PC-9 (cell line): ENCODE data around the gene LAMTOR4. TPM values are rescaled to one million over a fixed set of nuclear protein-coding genes. Genes with fewer than 3 reads are reported as not detected.
A peak's percentile ranks its signal among the peaks of the same experiment; 100 is the strongest.

Source experiments
- BruUV-seq: library from RNA; stranded (reverse); fragments of 400-500 nt; replicated peaks from 2 replicates; lab custom pipeline; 2021; lab: Mats Ljungman, UMichigan
- CTCF ChIA-PET: fragments of 300-600 bp; sonication (Branson Sonifier 250); formaldehyde crosslinking; loops from one replicate; lab custom pipeline; 2022; ENCODE audit warnings: antibody characterized with exemption; lab: Charles Lee
- POLR2A ChIA-PET: fragments of 300-600 bp; sonication (Branson Sonifier 250); formaldehyde crosslinking; loops from one replicate; lab custom pipeline; 2022; ENCODE audit warnings: antibody characterized with exemption; ENCODE audit not compliant: unreplicated experiment; lab: Charles Lee
- DNase-seq, 2 experiments: peaks; one replicate each; pipeline versions ENCODE4 v3.0.0 to v3.0.0-alpha.2; 2015 to 2022; ENCODE audit warnings: mixed read lengths in 1 of 2
- H2AFZ ChIP-seq: fragments of 200-600 bp; sonication (generic); 2 replicates; pipeline ENCODE4 v1.8.1; 2017; ENCODE audit warnings: antibody characterized with exemption
- H3F3A ChIP-seq: fragments of 200-600 bp; sonication (generic); 2 replicates; pipeline ENCODE4 v1.8.1; 2017; ENCODE audit warnings: antibody characterized with exemption, mild to moderate bottlenecking, low read depth; ENCODE audit not compliant: insufficient read depth
- H3K27ac ChIP-seq: fragments of 200-600 bp; sonication (generic); 2 replicates; pipeline ENCODE4 v1.6.1; 2016; ENCODE audit warnings: mixed run types
- H3K27me3 ChIP-seq: fragments of 200-600 bp; sonication (generic); 2 replicates; pipeline ENCODE4 v1.6.1; 2016; ENCODE audit warnings: low read depth, mixed run types; ENCODE audit not compliant: insufficient read depth
- H3K36me3 ChIP-seq: fragments of 200-600 bp; sonication (generic); 2 replicates; pipeline ENCODE4 v1.6.1; 2016; ENCODE audit warnings: low read depth, mixed run types
- H3K4me1 ChIP-seq: fragments of 200-600 bp; sonication (generic); replicated peaks from 2 replicates; pipeline ENCODE4 v1.6.1; 2016; ENCODE audit warnings: mixed run types; ENCODE audit not compliant: insufficient read depth
- H3K4me2 ChIP-seq: fragments of 200-600 bp; sonication (generic); 2 replicates; pipeline ENCODE4 v1.6.1; 2017; ENCODE audit warnings: mixed run types
- H3K4me3 ChIP-seq: fragments of 200-600 bp; sonication (generic); 2 replicates; pipeline ENCODE4 v1.6.1; 2016; ENCODE audit warnings: mixed run types
- H3K79me2 ChIP-seq: fragments of 200-600 bp; sonication (generic); 2 replicates; pipeline ENCODE4 v1.6.1; 2017; ENCODE audit warnings: low read depth, mixed run types
- H3K9me2 ChIP-seq: fragments of 200-600 bp; sonication (generic); 2 replicates; pipeline ENCODE4 v1.8.1; 2017; ENCODE audit warnings: mild to moderate bottlenecking; ENCODE audit not compliant: insufficient read depth
- H3K9me3 ChIP-seq: fragments of 200-600 bp; sonication (generic); 2 replicates; pipeline ENCODE4 v1.8.1; 2016; ENCODE audit warnings: low read depth; ENCODE audit not compliant: insufficient read depth
- H4K20me1 ChIP-seq: fragments of 200-600 bp; sonication (generic); 2 replicates; pipeline ENCODE4 v1.8.1; 2017; ENCODE audit not compliant: insufficient read depth
- EZH2 ChIP-seq: fragments of 200-600 bp; sonication (generic); IDR thresholded peaks from 2 replicates; pipeline ENCODE4 v1.8.0; 2017; ENCODE audit warnings: antibody characterized with exemption, low read depth
- intact Hi-C: fragments of 100-400 bp; cut with micrococcal nuclease; formaldehyde crosslinking; loops from one replicate; pipeline ENCODE4 v1.10.0; 2022; ENCODE audit not compliant: unreplicated experiment
- total RNA-seq: library from RNA; stranded (reverse); gene quantifications from 2 replicates; pipeline ENCODE4 v1.2.3, GENCODE V29; 2021
- TF ChIP-seq, protein P1 (sequence below): fragments of 200-600 bp; sonication (generic); conservative IDR thresholded peaks from 2 replicates; pipeline ENCODE4 v1.6.1; 2017; ENCODE audit warnings: mixed run types, antibody characterized with exemption, mild to moderate bottlenecking, moderate library complexity

Gene LAMTOR4
- total RNA-seq, 1 experiment from 2014 or later: 160 TPM

DNA sequence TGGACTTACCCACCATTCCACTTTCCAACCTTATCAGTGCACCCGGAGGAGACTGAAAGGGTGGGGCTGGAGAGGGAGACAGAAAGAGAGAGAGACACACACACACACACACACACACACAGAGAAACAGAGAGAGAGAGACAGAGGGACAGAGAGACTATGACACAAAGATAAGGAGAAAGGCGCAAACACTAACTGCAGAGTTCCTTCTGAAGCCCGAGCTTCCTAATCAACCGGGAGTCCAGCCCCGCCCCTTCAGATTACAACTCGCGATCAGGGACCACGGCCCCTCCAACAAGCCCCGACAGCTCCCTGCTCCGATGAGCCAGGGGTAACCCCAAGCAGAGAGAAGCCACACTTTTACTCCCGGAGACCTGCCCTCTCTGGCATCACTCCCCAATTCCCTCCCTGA lies 19.2 kb downstream of the LAMTOR4 start:
- Histone ChIP-seq H3K27ac (no peak overlapping the region), H3K79me2 (no peaks in the 10 kb centered on the region), H4K20me1 (no peaks in the 10 kb centered on the region), H3K4me1 (peaks cover 10% of the 10 kb centered on the region), H3K4me2 (peak overlapping the region; percentile 42), H3K9me3 (no peaks in the 10 kb centered on the region), H2AFZ (no peak overlapping the region), H3K36me3 (no peaks in the 10 kb centered on the region), H3K27me3 (peaks cover 47% of the 10 kb centered on the region), H3K4me3 (no peak overlapping the region), H3K9me2 (no peaks in the 10 kb centered on the region), H3F3A (peaks cover 7% of the 10 kb centered on the region)
- DNase-seq: no peak
- BruUV-seq: no TSS peak
- ChIA-PET CTCF (interaction anchor here (0.6 kb wide), 2 partner anchors 34 to 917 kb away, joined by 4 to 16 read pairs; partner anchors contain the start of gene TRIM56), POLR2A (interaction anchor here (0.6 to 0.7 kb wide), 2 partner anchors 32 to 260 kb away, joined by 3 to 8 read pairs; partner anchors contain the start of gene ZCWPW1)
- TF ChIP-seq EZH2: no peak
- TF ChIP-seq, protein P1, sequence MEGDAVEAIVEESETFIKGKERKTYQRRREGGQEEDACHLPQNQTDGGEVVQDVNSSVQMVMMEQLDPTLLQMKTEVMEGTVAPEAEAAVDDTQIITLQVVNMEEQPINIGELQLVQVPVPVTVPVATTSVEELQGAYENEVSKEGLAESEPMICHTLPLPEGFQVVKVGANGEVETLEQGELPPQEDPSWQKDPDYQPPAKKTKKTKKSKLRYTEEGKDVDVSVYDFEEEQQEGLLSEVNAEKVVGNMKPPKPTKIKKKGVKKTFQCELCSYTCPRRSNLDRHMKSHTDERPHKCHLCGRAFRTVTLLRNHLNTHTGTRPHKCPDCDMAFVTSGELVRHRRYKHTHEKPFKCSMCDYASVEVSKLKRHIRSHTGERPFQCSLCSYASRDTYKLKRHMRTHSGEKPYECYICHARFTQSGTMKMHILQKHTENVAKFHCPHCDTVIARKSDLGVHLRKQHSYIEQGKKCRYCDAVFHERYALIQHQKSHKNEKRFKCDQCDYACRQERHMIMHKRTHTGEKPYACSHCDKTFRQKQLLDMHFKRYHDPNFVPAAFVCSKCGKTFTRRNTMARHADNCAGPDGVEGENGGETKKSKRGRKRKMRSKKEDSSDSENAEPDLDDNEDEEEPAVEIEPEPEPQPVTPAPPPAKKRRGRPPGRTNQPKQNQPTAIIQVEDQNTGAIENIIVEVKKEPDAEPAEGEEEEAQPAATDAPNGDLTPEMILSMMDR: no peak
- intact Hi-C loops: no loop called here

DNA sequence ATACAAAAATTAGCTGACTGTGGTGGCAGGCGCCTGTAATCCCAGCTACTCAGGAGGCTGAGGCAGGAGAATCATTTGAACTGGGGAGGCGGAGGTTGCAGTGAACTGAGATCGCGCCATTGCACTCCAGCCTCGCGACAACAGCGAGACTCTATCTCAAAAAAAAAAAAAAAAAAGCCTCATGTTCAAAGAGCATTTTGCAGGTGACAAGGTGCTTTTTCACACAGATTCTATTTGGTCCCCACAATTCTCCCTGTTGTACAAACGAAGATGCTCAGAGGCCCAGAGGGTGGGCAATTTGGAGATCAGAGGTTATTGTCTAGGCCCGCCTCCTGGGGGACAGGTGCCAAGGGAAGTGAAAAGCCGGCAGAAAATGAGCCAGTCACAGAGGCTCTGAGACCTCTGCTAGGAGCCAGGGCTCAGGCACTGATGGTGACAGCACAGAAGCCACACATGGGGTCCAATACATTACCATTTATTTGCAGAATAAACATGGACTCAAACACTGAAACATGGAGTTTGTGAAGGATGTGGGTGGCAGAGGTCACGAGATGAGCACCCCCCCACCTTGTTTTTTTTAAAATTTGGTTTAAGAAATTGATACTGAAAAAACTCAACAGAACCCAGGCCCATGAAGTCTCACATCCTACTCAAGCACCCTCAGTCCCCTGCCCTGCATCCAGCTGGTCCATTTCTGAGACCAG lies 20.6 kb downstream of the LAMTOR4 start:
- H3K9me3 ChIP-seq: no peaks in the 10 kb centered on the region
- no TSS peak for BruUV-seq
- no peaks in the 10 kb centered on the region for H3K36me3 ChIP-seq
- H3K4me2 ChIP-seq: no peak overlapping the region
- no peaks in the 10 kb centered on the region for H3F3A ChIP-seq
- TF ChIP-seq EZH2: no peak
- TF ChIP-seq, protein P1: no peak
- intact Hi-C loops: no loop called here
- ChIA-PET CTCF (no interaction called here), POLR2A (interaction anchor here (0.6 kb wide), 1 partner anchor 201 kb away, joined by 7 read pairs; no protein-coding TSS in a partner anchor)
- H2AFZ ChIP-seq: no peak overlapping the region
- no peak for DNase-seq
- H3K79me2 ChIP-seq: no peaks in the 10 kb centered on the region
- H4K20me1 ChIP-seq: no peaks in the 10 kb centered on the region
- H3K4me1 ChIP-seq: no peaks in the 10 kb centered on the region
- peaks cover 47% of the 10 kb centered on the region for H3K27me3 ChIP-seq
- H3K4me3 ChIP-seq: no peak overlapping the region
- no peaks in the 10 kb centered on the region for H3K9me2 ChIP-seq
- no peak overlapping the region for H3K27ac ChIP-seq

DNA sequence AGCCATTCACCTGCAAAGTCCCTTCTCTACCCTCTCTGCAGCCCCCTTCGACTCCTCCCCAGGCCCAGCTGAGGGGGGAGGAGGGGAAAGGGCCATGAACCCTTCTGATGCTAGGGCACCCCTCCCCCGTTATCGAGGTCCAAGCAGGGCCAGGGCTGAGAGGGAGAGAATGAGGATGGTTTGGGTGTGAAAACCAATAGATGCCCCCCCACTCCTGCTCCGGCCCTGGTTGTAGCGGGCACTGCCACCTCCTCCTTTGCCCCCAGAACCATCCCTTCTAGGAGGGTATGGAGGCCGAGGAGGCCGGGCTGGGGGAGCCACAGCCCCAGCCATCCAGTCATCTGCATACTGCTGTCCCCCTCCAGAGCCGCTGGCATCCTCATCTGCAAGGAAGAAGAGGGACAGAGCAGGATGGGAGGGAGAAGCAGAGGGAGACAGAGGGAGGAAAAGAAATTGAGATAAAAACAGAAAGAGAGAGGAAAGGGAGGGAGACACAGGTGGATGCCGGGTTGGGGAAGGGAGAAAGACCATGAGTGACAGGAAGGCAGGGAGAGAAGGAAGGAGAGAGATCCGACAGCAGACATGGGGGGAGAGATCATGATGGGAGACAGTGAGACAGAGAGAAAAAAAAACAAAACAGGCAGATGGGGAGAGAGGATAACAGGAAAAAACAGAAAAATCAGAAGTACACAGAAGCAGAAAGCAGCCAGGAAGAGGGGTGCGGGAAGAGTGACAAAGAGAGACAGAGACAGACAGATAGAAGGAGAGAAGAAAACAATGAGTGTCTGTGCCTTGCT lies 21.6 kb downstream of the LAMTOR4 start:
- TF ChIP-seq EZH2: no peak
- TF ChIP-seq, protein P1: no peak
- peaks cover 47% of the 10 kb centered on the region for H3K27me3 ChIP-seq
- H4K20me1 ChIP-seq: no peaks in the 10 kb centered on the region
- no peak for DNase-seq
- CTCF ChIA-PET: no interaction called here
- no TSS peak for BruUV-seq
- H3K4me2 ChIP-seq: peak overlapping the region; percentile 45; the same call in 1 of the 2 replicates
- POLR2A ChIA-PET: no interaction called here
- H3K4me3 ChIP-seq: no peak overlapping the region
- no peak overlapping the region for H2AFZ ChIP-seq
- no peaks in the 10 kb centered on the region for H3K9me2 ChIP-seq
- intact Hi-C loops: no loop called here
- H3K4me1 ChIP-seq: no peaks in the 10 kb centered on the region
- no peaks in the 10 kb centered on the region for H3K79me2 ChIP-seq
- H3K27ac ChIP-seq: no peak overlapping the region
- H3F3A ChIP-seq: no peaks in the 10 kb centered on the region
- no peaks in the 10 kb centered on the region for H3K36me3 ChIP-seq
- no peaks in the 10 kb centered on the region for H3K9me3 ChIP-seq
